HG03565 (cell line): ENCODE data around the gene FKTN.

ENCODE experiments used
- ATAC-seq: cut with Tn5 transposase; IDR thresholded peaks from one replicate; pipeline ENCODE4 v1.9.1; 2021; ENCODE audit warnings: mild to moderate bottlenecking, moderate library complexity; ENCODE audit not compliant: unreplicated experiment

FKTN gene

DNA sequence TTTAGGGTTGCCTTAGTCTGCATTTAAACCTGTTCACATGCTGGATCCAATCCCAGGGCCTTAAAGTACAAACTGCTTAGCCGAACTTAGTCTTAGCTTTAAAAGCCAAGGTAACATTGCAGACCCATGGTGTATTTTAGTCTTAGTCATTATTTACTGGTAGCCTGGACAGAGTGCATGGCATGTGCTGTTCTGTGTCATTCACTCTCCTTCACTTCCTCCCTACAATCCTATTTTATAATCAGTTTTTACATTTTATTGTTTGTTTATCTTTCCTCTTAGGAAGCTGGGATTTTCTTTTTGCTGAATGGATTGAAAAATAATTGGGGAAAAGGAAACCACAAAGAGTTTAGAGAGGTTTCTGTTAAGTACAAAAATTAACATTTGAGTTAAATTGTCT, 74.9 kb downstream of the FKTN start:
- no peak for ATAC-seq

DNA sequence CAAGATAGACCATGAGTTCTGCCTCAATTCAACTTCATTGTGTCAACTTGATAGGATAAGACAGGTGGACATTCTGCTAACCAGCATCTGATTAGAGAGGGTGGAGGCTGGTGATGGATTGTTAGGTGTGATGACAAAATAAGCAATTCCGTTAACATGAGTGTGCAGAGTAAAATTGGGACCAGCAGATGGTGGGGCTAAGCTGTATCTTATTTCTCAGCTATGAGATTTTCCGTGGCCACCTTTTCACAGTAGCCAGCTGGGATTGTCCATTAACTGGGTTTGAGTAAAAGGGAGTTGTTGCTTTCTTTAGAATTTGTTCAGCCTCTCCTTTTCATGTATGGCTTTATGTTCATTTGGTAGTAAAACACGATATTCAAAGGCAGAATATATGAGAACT, 75.5 kb downstream of the FKTN start:
- no peak for ATAC-seq

DNA sequence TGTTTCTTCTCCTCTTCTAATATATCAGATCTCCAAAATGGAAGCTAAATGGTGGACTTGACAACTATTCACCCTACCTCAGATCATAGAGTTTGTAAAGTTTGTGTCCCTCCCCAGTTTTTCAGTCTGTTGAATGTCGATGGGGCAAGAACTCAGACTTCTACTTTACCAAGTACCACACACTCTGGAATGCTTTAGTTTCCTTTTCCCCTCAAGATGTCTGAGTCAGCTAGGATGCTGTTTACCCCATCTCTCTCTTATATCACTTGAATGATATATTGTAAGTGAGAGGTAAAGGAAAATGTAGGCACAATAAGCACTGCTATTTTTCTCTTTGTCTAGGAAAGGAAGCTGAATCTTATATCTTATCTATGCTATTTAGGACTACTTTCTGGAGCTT, 78.4 kb downstream of the FKTN start:
- ATAC-seq, result no peak

DNA sequence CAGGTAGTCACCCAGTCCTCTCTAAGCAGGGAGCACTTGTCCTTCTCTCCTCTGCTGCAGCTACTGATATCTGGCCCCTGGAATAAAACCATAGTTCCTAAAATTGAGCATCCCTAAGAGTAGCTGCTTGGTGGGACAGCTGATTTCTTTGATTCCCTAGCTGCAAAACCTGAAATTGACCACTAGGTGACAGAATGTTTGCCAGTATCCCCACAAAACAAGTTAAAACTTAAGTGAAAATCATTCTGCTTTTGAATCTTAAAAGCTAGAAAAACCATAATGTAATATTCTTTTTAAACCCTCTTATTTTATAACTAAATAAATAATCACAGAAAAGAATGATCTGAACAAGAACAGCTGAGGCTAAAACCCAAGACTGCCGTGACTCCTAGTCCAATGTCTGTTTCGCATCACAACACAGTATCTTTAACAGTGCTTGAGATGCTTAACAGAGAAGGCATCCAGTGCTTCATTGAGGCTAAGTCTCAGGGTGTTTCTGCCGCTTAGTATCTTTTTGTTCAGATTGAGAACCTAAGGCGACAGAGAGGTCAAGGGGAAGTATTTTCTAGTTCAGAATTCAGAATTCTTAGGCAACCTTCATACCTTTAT, 80.0 kb downstream of the FKTN start:
- ATAC-seq, result no peak

DNA sequence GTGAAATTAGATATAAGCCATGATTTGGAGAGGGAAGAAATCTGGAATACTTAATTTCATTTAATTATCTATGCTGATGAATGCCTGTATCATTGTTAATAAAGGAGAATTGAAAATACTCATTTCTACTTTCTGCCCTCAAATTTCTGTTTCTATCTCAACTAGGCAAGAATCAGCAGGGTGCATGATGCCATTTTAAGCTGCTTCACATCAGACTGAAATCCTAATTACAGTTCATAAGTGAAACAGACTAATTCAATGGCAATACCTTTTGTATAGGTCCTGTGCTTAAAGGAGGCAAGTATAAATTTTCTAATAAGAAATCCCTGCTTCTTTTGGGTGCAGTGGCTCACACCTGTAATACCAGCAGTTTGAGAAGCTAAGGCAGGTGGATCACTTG, 82.0 kb downstream of the FKTN start:
- ATAC-seq, result no peak

DNA sequence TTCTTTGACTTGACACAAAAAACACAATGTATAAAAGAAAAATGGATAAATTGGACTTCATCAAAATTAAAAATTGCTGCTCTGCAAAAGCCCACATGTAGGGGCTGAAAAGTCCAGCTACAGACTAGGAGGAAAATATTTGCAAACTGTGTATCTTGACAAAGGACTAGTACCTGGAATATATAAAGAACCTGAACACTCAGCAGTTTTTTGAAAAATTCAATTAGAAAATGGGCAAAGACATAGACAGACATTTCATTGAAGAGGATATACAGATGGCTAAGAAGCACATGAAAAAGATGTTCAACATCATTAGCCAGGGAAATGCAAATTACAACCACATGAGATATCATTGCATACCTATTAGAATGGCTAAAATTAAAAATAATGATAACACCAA, 85.9 kb downstream of the FKTN start:
- ATAC-seq, result no peak

DNA sequence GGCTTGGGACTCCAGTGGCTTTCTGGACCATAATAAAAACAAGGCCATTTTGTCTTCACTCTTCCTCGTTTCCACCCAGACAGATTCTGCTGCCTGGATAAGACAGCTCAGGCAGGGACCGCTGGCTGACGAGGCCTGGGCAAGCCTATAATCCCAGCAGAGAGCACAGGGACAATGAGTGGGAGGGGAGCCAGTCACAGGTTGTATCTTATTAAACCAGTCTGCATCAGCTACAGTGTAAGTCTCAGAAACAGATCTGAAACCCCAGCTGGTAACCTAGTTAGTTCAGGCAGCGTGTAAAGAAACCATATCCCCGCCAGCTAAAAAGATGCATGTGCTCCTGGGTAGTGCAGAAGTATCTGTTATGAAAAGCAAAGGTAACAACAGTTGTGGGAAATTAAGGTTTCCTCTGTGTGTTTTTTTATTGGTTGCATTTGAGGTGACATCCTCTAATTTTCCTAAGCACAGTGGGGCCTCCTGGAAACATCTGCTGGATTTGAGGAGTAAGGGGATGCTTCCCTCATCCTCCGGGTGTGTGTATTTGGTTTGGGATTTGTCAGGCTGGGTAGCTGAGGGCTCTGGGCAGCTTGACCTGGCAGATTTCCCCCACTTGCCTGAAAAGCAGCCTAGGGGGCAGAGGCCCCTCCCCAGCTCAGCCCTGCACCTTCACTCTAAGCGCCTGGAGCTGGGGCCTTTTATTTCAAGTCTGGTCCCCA, 89.1 kb downstream of the FKTN start:
- ATAC-seq, result no peak

DNA sequence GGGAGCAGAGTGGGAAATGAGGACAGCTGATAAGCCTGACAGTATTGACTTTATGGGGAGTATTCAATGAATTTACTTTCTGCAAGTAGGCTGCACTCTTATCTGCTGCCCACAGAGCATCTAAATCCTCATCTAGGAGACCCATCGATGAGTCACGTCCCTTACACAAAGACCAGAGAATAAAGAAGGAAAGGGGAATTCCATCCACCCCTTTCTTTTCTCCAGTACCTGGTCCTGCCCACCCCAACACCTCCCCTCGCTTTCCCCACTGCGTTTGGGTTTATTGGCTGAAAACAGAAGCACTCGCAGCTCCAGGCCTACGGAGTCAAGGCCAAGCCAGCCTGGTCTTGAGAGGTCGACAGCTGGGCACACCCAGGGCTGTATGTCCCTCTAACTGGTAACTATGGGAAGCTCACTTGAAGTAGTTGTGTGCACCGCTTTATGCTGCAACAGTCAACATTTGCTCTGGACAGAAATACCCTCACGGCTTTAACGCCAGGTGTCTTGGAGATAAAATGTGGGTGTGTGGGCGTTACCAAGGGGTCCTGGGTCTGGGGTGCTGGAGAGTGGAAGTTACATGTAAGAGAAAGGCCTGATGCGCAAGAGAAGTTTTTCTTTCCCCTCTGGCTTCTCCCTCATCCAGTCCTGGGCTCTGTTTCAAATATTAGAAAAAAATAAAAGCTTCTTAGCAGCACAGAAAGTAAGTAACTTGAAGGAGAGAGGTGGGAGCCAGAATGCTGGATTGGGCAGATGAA, 89.8 kb downstream of the FKTN start:
- ATAC-seq, result no peak

DNA sequence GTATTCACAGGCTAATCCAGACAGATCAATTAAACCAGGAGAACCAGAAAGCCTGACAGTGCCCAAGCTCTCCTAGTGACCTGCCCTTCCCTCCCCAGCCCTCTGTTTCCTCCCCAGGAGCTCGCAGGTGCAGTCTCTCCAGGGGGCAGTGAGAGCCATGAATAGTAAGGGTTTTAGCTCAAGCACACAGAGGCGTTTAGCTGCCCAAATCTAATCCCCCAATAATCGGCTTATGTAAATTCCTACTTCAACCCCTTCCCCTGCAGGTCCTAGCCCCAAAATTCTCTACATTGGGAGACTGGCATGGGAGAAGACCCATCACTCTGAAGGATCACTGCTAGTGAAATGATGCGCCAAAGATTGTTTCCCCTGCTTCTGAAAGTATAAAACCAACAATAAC, 93.9 kb downstream of the FKTN start:
- ATAC-seq, result no peak

DNA sequence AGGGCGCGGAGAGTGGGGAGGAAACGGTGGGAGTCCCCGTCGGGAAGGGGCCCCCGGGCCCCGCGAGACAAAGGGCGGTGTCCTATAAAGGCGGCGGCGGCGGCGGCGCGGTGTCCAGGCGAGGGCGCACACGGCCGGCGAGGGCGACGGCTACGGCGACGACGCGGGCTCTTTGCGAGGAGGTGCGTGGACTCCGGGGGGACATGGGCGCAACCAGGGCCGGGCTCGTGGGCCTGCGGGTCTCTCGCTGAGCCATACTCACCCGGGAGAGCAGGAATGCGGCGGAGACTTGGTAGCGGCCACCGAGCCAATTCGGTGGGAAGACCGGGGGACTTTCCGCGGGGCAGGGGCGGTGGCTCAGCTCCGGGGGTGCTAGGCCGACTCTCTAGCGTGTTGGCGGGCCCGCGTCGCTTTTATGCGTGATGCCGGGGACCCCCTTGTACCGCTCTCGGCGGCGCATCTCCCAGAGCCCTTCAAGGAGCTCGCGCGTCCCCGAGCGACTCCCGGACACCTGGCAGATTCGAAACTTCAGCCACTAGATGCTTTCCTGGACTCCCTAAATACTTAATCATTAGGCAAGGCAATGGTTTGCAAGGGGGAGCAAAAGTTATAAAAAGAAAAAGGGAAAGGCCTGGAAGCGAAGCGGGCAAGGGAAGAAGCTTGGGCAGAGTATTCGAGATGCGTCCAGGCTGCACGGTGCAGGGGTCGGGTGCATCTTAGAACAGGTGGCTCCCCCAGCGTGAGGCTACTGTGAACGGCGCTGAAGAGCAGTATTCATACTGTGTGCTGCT, 98.4 kb downstream of the FKTN start:
- no peak for ATAC-seq

DNA sequence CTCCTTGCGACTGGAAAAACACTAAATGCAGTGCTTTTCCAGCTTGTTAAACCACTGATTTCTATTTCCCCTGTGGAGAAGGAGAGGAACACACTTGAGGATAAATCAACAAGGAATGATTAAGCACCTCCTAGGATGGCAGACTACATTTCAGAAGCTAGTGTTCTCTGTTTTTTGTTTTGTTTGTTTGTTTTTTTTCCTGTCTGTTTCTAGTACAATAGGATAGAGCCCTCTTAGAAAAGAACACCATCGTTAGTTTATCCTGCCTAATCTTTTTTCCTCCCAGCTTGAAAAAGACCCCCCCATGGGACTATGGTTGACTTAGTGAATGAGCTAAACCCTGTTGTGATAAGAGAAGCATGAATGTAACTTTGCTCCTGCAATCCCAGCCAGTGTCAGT, 100.4 kb downstream of the FKTN start:
- ATAC-seq, result no peak

DNA sequence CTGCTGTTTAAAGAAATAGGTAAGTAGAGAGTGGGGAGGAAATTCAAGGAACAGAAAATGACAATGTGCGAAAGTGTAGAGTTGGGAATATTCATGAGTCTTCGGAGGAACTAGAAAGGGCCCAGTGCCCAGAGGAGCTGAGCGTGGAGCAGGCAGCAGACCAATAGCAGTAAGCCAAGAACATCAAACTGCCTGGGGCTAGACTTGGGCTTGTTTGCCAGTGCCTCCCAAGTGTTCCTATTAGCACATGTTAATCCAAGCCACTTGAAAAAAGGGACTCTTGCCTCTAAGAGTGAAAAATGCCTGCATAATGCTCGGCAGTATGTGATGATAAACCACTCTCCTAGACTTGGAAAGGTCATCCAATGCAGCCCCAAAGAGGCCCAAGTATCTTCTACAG, 103.1 kb downstream of the FKTN start:
- ATAC-seq, result no peak

DNA sequence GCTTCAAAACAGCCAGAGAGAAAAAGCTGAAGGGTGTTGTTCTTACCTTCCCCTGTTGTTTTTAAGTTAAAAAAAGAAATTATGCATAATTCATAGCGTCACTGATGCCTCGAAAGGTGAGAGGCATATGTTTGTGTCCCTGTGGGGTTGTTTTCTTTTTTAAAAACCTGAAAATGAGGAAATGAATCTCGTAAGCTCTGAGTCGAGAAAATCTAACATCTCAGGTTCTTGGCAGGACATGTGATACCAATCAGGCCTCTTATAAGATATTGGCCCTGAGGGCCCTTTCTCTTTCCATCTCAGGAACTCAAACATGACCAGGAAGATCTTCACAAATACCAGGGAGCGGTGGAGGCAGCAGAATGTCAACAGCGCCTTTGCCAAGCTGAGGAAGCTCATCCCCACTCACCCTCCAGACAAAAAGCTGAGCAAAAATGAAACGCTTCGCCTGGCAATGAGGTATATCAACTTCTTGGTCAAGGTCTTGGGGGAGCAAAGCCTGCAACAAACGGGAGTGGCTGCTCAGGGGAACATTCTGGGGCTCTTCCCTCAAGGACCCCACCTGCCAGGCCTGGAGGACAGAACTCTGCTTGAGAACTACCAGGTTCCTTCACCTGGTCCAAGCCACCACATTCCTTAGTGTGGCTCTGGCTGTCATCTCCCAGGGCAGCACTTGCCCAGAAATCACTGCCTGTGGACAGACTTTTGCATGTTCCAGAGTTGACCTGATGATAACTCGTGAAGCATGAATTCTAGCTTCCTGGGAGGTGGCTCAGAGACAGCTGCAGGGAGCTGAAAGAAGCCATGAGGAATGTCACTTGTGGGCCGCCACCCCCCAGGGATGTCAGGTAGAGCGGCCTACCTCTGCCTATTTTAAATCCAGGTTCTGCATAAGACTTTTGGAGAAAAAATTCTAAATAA, 104.5 kb downstream of the FKTN start, which contains the start of gene TAL2:
Gene TAL2 (plus strand): TSS at position 274 of the 921 bp plus-strand sequence. CDS start 40 bp downstream, at position 314.
- ATAC-seq, result peak; percentile 90

DNA sequence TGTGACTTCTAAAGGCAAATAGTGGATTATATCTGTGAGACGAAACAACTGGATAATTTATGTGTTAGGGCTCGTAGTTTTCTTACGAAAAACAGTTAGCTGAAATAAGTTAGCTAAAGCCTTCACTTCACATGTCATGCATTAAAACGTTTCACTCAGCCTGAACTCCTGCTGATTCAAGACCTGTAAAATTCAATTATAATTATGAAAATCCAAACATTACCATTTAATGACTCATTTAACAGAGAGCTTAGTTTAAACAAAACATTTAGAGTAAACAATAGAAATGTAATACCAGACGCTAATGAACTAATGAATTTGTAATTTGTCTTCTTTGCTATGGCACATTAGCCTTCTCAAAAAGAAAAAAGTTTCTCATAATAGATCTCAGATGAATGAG, 106.0 kb downstream of the FKTN start:
- ATAC-seq, result no peak

DNA sequence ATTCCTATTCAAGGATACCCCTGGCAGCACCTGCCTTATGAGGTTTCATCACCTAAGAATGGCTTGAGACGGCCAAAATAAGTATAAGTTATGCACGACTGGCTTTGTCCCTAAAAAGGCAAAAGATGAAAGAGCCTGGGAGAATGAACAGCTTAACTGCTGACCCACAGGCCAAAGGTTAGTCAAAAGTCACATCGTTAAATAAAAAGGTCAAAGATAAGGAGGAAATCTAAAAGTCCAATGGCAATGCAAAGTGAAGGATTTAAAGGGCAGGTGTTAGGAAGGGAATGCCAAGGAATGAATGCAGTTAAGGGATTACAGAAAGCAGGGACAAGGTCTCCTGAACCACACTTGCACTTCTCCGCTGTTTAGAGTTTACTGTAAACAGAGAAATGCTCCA, 109.9 kb downstream of the FKTN start:
- ATAC-seq, result no peak

DNA sequence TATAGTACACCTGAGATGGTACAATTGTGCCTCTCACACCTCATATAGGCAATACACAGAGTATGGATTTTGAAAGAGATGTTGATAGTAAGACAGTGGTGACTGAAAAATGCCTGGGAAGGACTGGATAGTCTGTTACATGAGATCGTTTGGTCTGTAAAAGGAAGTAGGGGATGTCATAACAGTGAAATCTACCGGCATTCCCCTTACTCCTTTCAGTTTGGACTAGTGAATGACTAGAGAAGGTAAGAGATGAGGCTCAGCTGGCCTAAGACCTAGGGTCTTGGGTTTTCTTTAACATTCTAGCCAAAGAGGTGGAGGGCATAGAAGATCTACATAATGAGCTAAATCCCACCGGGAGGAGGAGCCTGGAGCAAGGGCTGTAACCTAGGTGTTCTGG, 112.4 kb downstream of the FKTN start:
- no peak for ATAC-seq

DNA sequence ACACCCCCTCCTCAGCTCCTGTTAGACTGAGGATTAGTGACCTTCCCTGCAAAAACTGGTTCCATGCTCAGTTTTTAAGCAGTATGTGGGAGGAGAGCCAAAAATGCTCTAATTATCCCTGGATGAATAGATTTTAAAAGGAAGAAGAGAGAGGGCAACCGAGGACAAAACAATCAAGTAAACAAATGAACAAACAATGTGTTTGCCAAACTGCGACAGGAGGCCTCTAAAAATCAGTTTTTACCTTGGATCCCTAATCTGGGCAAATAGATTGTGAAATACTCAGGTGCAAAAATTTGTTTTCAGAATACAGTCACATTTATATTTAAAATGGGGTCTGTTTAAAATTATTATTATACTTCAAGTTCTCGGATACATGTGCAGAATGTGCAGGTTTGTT, 112.8 kb downstream of the FKTN start:
- ATAC-seq, result no peak

DNA sequence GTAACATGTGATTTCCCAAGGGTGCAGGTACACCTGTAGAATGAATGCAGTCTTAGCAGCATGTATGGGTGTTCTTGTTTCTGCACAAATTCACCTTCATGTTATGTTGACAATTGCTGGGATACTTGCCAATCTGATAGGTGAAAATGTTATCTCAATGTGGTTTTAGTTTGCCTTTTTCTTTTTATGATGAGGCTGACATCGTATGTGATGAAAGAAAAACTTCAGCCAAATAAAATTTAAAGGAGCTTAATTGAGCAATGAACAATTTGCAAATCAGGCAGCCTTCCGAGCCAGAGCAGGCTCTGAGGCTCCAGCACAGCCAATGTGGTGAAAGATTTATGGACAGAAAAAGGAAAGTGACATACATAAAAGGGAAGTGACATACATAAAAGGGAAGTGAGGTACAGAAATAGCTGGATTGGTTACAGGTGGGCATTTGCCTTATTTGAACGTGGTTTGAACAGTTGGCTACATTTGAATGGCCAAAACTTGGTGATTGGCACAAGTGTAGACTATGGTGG, 114.8 kb downstream of the FKTN start:
- ATAC-seq, result peak; percentile 49

DNA sequence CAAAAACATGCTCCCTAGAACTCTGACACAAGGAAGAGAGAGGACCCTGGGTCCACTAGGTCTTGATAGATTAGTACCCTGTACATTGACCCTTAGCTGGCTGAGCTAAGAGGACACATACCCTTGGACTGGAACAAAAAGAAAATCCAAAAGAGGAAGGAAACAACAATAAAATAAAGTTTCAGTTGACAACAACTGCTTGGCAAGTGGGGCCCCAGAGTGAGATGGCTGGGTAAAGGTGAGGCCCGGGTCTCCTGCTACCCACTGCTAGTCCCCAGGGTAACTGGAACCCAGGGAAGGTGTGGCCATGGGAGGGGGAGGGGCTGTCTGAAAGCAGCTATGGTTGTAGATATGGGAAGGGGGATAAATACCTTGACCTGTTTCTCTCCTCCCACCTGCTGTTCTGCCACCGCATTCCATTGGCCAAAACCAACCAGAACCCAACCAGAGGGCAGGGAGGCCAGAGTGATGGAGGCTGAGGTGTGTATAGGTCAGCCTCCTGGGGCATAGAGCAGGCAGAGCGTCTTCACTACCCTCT, 116.0 kb downstream of the FKTN start:
- no peak for ATAC-seq
